Liver (tissue), 9 donors: ENCODE data around the gene EPB41L4A. TPM values are rescaled to one million over a fixed set of nuclear protein-coding genes. Genes with fewer than 3 reads are reported as not detected.

Experiments used
- DNase-seq: peaks from one replicate; pipeline ENCODE4 v3.0.0-alpha.2; 2017; ENCODE audit warnings: low spot score
- H3K27ac ChIP-seq, 2 donors: one replicate each; pipeline ENCODE4 v1.7.0; 2013; ENCODE audit warnings: inconsistent platforms in 2 of 2, low read length in 2 of 2, control low read depth in 1 of 2, low read depth in 1 of 2, mild to moderate bottlenecking in 1 of 2
- H3K27me3 ChIP-seq, 4 donors: one replicate each; pipeline versions ENCODE4 v1.6.1 to v1.7.0; 2013; ENCODE audit warnings: low read length in 3 of 4, inconsistent platforms in 1 of 4, mild to moderate bottlenecking in 1 of 4, moderate library complexity in 1 of 4; ENCODE audit not compliant: control insufficient read depth in 4 of 4, insufficient read depth in 4 of 4
- H3K36me3 ChIP-seq, 4 donors: one replicate each; pipeline versions ENCODE4 v1.6.1 to v1.7.0; 2013; ENCODE audit warnings: low read length in 3 of 4, mild to moderate bottlenecking in 3 of 4, low read depth in 1 of 4, moderate library complexity in 1 of 4; ENCODE audit not compliant: control insufficient read depth in 4 of 4, insufficient read depth in 3 of 4
- H3K4me1 ChIP-seq, 4 donors: one replicate each; pipeline versions ENCODE4 v1.6.1 to v1.7.0; 2013; ENCODE audit warnings: low read length in 3 of 4, mild to moderate bottlenecking in 3 of 4, moderate library complexity in 1 of 4; ENCODE audit not compliant: control insufficient read depth in 4 of 4, insufficient read depth in 4 of 4
- H3K4me3 ChIP-seq, 3 donors: one replicate each; pipeline versions ENCODE4 v1.6.1 to v1.7.0; 2013; ENCODE audit warnings: low read length in 3 of 3, control low read depth in 1 of 3, low read depth in 1 of 3, mild to moderate bottlenecking in 1 of 3
- H3K9ac ChIP-seq, 2 donors: one replicate each; pipeline ENCODE4 v1.7.0; 2013; ENCODE audit warnings: low read length in 2 of 2, mild to moderate bottlenecking in 2 of 2, moderate library complexity in 2 of 2, control low read depth in 1 of 2, low read depth in 1 of 2
- H3K9me3 ChIP-seq, 4 donors: one replicate each; pipeline versions ENCODE4 v1.6.1 to v1.7.0; 2013; ENCODE audit warnings: low read length in 3 of 4; ENCODE audit not compliant: control insufficient read depth in 4 of 4
- CTCF ChIP-seq: fragments of 150-350 bp; IDR thresholded peaks from 2 replicates; pipeline ENCODE4 v1.5.1; 2017; ENCODE audit warnings: improper control_type of control experiment, low read depth, low read length; ENCODE audit not compliant: missing input control
- EGR1 ChIP-seq, 2 donors: IDR thresholded peaks; 2 replicates each; pipeline ENCODE4 v1.6.1; 2016 to 2018; ENCODE audit warnings: antibody characterized with exemption in 2 of 2, low read depth in 2 of 2
- FOXA1 ChIP-seq: IDR thresholded peaks from 2 replicates; pipeline ENCODE4 v1.6.1; 2016; ENCODE audit warnings: antibody characterized with exemption
- FOXA2 ChIP-seq: IDR thresholded peaks from 2 replicates; pipeline ENCODE4 v1.6.1; 2016; ENCODE audit warnings: antibody characterized with exemption
- GABPA ChIP-seq, 2 donors: IDR thresholded peaks in 1 of 2; conservative IDR thresholded peaks in 1 of 2; 2 replicates each; pipeline ENCODE4 v1.6.1; 2016; ENCODE audit warnings: antibody characterized with exemption in 2 of 2, mild to moderate bottlenecking in 1 of 2, moderate library complexity in 1 of 2
- HNF4G ChIP-seq: IDR thresholded peaks from 2 replicates; pipeline ENCODE4 v1.6.1; 2016; ENCODE audit warnings: antibody characterized with exemption
- JUND ChIP-seq, 2 donors: IDR thresholded peaks; 2 replicates each; pipeline ENCODE4 v1.6.1; 2016; ENCODE audit warnings: antibody characterized with exemption in 2 of 2
- MAX ChIP-seq: IDR thresholded peaks from 2 replicates; pipeline ENCODE4 v1.6.1; 2016; ENCODE audit warnings: antibody characterized with exemption
- NR2F2 ChIP-seq: IDR thresholded peaks from 2 replicates; pipeline ENCODE4 v1.6.1; 2016; ENCODE audit warnings: antibody characterized with exemption
- RAD21 ChIP-seq, 2 donors: IDR thresholded peaks; 2 replicates each; pipeline ENCODE4 v1.6.1; 2016; ENCODE audit warnings: antibody characterized with exemption in 2 of 2, mild to moderate bottlenecking in 2 of 2
- REST ChIP-seq: IDR thresholded peaks from 2 replicates; pipeline ENCODE4 v1.6.1; 2016; ENCODE audit warnings: antibody characterized with exemption, mild to moderate bottlenecking
- RXRA ChIP-seq, 2 donors: IDR thresholded peaks; 2 replicates each; pipeline ENCODE4 v1.6.1; 2017 to 2018; ENCODE audit warnings: antibody characterized with exemption in 2 of 2, mild to moderate bottlenecking in 1 of 2
- SP1 ChIP-seq: IDR thresholded peaks from 2 replicates; pipeline ENCODE4 v1.6.1; 2018; ENCODE audit warnings: antibody characterized with exemption, mild to moderate bottlenecking
- TAF1 ChIP-seq: conservative IDR thresholded peaks from 2 replicates; pipeline ENCODE4 v1.6.1; 2016; ENCODE audit warnings: antibody characterized with exemption, mild to moderate bottlenecking
- YY1 ChIP-seq: IDR thresholded peaks from 2 replicates; pipeline ENCODE4 v1.6.1; 2016; ENCODE audit warnings: antibody characterized with exemption, mild to moderate bottlenecking
- WGBS: extraction: QIAGEN DNeasy Blood & Tissue Kit; methylation state at CpG from one replicate; pipeline ENCODE4 v1.1.7; 2013; 5-methylcytosine and 5-hydroxymethylcytosine counted together
- polyA plus RNA-seq, 2 donors: library from polyadenylated mRNA; stranded (reverse) in 1 of 2; unstranded in 1 of 2; fragments of 200-250 nt in 1 of 2; fragments of >200 nt in 1 of 2; fragmentation: Nextera tagmentation in 1 of 2; extraction: Ambion mirVana in 1 of 2; gene quantifications; one replicate each; pipeline versions ENCODE4 v1.2.1 to v1.2.3, GENCODE V29; 2013 to 2015
- total RNA-seq, 2 donors: library from RNA; depleted of rRNA; stranded (reverse); fragments of >200 nt; gene quantifications; one replicate each; pipeline ENCODE4 v1.2.3, GENCODE V29; 2014
- TF ChIP-seq, protein P1 (sequence below): IDR thresholded peaks from 2 replicates; pipeline ENCODE4 v1.6.1; 2016; ENCODE audit warnings: antibody characterized with exemption
- TF ChIP-seq, protein P2 (sequence below): IDR thresholded peaks from 2 replicates; pipeline ENCODE4 v1.6.1; 2016; ENCODE audit warnings: antibody characterized with exemption
- donor health status: healthy.
- donor health status: healthy.
- donor health status: healthy.
- donor health status: healthy.
- donor health status: healthy.

The EPB41L4A gene
- total and polyA plus RNA-seq, 4 donors, result 1.1 to 8.0 (median 3.9) TPM

GRCh38 chr5:112379542-112380325, 39.3 kb downstream of the EPB41L4A start:
- DNase-seq, result no peak
- no peaks in the 10 kb centered on the region for H3K9me3 ChIP-seq
- H3K4me3 ChIP-seq, result no peak overlapping the region
- WGBS, result 63% methylated on average over 5 of the region's 5 CpGs
- H3K9ac ChIP-seq, result no peak overlapping the region
- H3K4me1 ChIP-seq, result no peaks in the 10 kb centered on the region
- TF ChIP-seq SP1 (no peak), RXRA (IDR thresholded peaks at IDR 0.05) (no peak), JUND (IDR thresholded peaks at IDR 0.05) (no peak), GABPA (IDR thresholded peaks at IDR 0.05 in 1 of 2, conservative IDR thresholded peaks at IDR 0.05 in 1 of 2) (no peak), TAF1 (no peak), EGR1 (IDR thresholded peaks at IDR 0.05; ENCODE audit: low read depth in 2 of 2) (no peak), HNF4G (no peak), MAX (no peak)
- TF ChIP-seq, protein P1, sequence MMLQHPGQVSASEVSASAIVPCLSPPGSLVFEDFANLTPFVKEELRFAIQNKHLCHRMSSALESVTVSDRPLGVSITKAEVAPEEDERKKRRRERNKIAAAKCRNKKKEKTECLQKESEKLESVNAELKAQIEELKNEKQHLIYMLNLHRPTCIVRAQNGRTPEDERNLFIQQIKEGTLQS, result no peak
- H3K27me3 ChIP-seq, result no peaks in the 10 kb centered on the region
- H3K27ac ChIP-seq, result no peak overlapping the region
- no peaks in the 10 kb centered on the region for H3K36me3 ChIP-seq

DNA sequence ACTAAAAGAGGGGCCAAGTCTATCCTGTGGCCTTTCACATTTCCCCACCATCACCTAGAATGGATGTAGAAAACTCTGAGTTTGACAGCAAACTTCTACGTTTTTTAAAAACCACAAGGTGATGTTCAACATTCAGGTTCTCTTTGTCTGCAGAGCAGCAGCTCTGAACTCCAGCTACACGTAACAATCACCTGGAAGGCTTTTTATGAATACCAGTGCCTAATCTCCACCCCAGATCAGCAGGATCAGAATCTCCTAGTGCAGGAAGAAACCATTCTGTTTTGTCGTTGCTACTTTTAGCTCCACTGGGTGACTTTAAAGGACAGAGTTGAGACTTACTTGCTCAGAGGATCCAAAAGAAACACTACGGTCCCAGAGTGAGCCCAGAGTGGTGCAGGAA, 44.3 kb downstream of the EPB41L4A start:
- DNase-seq, result no peak
- Histone ChIP-seq H3K9ac (no peak overlapping the region), H3K36me3 (no peaks in the 10 kb centered on the region), H3K27ac (no peak overlapping the region), H3K27me3 (no peaks in the 10 kb centered on the region), H3K4me3 (no peak overlapping the region), H3K4me1 (no peaks in the 10 kb centered on the region), H3K9me3 (no peaks in the 10 kb centered on the region)
- WGBS, result 70% methylated on average over 4 of the region's 4 CpGs
- TF ChIP-seq GABPA (IDR thresholded peaks at IDR 0.05 in 1 of 2, conservative IDR thresholded peaks at IDR 0.05 in 1 of 2), result no peak
- no peak for TF ChIP-seq TAF1
- TF ChIP-seq NR2F2, result no peak
- no peak for TF ChIP-seq FOXA1
- TF ChIP-seq YY1, result no peak
- TF ChIP-seq REST, result no peak
- TF ChIP-seq RAD21 (IDR thresholded peaks at IDR 0.05), result no peak
- no peak for TF ChIP-seq HNF4G
- TF ChIP-seq, protein P2, sequence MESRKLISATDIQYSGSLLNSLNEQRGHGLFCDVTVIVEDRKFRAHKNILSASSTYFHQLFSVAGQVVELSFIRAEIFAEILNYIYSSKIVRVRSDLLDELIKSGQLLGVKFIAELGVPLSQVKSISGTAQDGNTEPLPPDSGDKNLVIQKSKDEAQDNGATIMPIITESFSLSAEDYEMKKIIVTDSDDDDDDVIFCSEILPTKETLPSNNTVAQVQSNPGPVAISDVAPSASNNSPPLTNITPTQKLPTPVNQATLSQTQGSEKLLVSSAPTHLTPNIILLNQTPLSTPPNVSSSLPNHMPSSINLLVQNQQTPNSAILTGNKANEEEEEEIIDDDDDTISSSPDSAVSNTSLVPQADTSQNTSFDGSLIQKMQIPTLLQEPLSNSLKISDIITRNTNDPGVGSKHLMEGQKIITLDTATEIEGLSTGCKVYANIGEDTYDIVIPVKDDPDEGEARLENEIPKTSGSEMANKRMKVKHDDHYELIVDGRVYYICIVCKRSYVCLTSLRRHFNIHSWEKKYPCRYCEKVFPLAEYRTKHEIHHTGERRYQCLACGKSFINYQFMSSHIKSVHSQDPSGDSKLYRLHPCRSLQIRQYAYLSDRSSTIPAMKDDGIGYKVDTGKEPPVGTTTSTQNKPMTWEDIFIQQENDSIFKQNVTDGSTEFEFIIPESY, result no peak
- no peak for TF ChIP-seq RXRA (IDR thresholded peaks at IDR 0.05)
- no peak for TF ChIP-seq CTCF
- TF ChIP-seq, protein P1, result no peak
- no peak for TF ChIP-seq FOXA2
- no peak for TF ChIP-seq SP1
